Suprapubic skin (tissue), 4 donors: ENCODE data around the gene CATSPERB. TPM values are rescaled to one million over a fixed set of nuclear protein-coding genes. Genes with fewer than 3 reads are reported as not detected.
A peak's percentile ranks its signal among the peaks of the same experiment; 100 is the strongest.

Experiments
- DNase-seq, 2 donors: peaks; one replicate each; pipeline ENCODE4 v3.0.0-alpha.2; 2019; ENCODE audit warnings: low spot score in 2 of 2
- H3K27ac ChIP-seq: fragments of 200-600 bp; sonication (generic); one replicate; pipeline ENCODE4 v1.5.1; 2019
- H3K27me3 ChIP-seq: fragments of 200-600 bp; sonication (generic); one replicate; pipeline ENCODE4 v1.5.1; 2019
- H3K36me3 ChIP-seq: fragments of 200-600 bp; sonication (generic); one replicate; pipeline ENCODE4 v1.5.1; 2019
- H3K4me1 ChIP-seq: fragments of 200-600 bp; sonication (generic); one replicate; pipeline ENCODE4 v1.5.1; 2019
- H3K4me3 ChIP-seq: fragments of 200-600 bp; sonication (generic); one replicate; pipeline ENCODE4 v1.5.1; 2019; ENCODE audit warnings: mild to moderate bottlenecking
- H3K9me3 ChIP-seq: fragments of 200-600 bp; sonication (generic); one replicate; pipeline ENCODE4 v1.5.1; 2019
- CTCF ChIP-seq, 2 donors: fragments of 200-600 bp in 1 of 2; fragments of 450-650 bp in 1 of 2; sonication (generic) in 1 of 2; IDR thresholded peaks; one replicate each; pipeline ENCODE4 v1.5.1; 2016 to 2019; ENCODE audit warnings: antibody characterized with exemption in 2 of 2, mild to moderate bottlenecking in 1 of 2, moderate library complexity in 1 of 2
- EP300 ChIP-seq: sonication (generic); formaldehyde crosslinking; IDR thresholded peaks from one replicate; pipeline ENCODE4 v1.6.1; 2017; ENCODE audit warnings: antibody characterized with exemption
- POLR2A ChIP-seq, 2 donors: fragments of 450-650 bp; IDR thresholded peaks; one replicate each; pipeline ENCODE4 v1.6.1; 2017; ENCODE audit warnings: antibody characterized with exemption in 2 of 2, mild to moderate bottlenecking in 2 of 2, moderate library complexity in 2 of 2
- POLR2AphosphoS5 ChIP-seq, 3 donors: sonication (generic); formaldehyde crosslinking; IDR thresholded peaks; one replicate each; pipeline ENCODE4 v1.6.1; 2017; ENCODE audit warnings: antibody characterized with exemption in 3 of 3
- WGBS: methylation state at CpG from one replicate; pipeline ENCODE4 v1.1.5; 2018; 5-methylcytosine and 5-hydroxymethylcytosine counted together
- total RNA-seq, 4 donors: library from RNA; depleted of rRNA; stranded (reverse); fragments of >200 nt; gene quantifications; one replicate each; pipeline ENCODE4 v1.1.0, GENCODE V29; 2016

CATSPERB gene
- total RNA-seq, 4 donors from 2014 or later = 0.16 to 1.3 (median 0.48) TPM

GRCh38 chr14:91580876-91581577, 150.9 kb downstream of the CATSPERB start:
- H3K27me3 ChIP-seq = peaks cover 28% of the 10 kb centered on the region
- DNase-seq = no peak
- no peak overlapping the region for H3K4me3 ChIP-seq
- TF ChIP-seq EP300 (no peak), POLR2AphosphoS5 (IDR thresholded peaks at IDR 0.05) (no peak)
- WGBS = 49% methylated on average over 8 of the region's 8 CpGs
- no peak overlapping the region for H3K27ac ChIP-seq
- H3K9me3 ChIP-seq = no peaks in the 10 kb centered on the region
- no peaks in the 10 kb centered on the region for H3K4me1 ChIP-seq
- no peaks in the 10 kb centered on the region for H3K36me3 ChIP-seq

DNA sequence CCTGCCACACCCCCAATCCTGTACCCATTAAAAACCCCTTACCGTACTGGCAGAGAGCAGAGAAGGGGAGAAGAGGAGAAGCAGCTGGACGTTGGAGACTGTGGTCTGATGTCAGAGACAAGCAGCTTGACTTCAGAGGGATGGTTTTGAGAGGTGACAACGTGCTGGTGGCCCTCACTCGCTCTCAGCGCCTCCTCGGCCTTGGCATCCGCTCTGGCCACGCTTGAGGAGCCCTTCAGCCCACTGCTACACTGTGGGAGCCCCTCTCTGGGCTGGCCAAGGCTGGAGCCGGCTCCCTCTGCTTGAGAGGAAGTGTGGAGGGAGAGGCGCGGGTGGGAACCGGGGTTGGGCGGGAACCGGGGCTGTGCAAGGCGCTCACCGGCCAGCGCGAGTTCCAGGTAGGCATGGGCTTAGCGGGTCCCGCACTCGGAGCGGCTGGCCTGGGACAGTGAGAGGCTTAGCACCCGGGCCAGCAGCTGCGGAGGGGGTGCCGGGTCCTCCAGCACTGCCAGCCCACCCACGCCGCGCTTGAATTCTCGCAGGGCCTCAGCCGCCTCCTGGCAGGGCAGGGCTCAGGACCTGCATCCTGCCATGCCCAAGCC, 154.2 kb downstream of the CATSPERB start:
- H3K4me1 ChIP-seq = peaks cover 13% of the 10 kb centered on the region
- H3K9me3 ChIP-seq = no peaks in the 10 kb centered on the region
- 87% methylated on average over 16 of the region's 30 CpGs for WGBS
- H3K27me3 ChIP-seq = peaks cover 32% of the 10 kb centered on the region
- no peak overlapping the region for H3K4me3 ChIP-seq
- TF ChIP-seq POLR2AphosphoS5 (IDR thresholded peaks at IDR 0.05) (no peak), POLR2A (IDR thresholded peaks at IDR 0.05) (no peak), CTCF (IDR thresholded peaks at IDR 0.05) (no peak), EP300 (no peak)
- H3K27ac ChIP-seq = no peak overlapping the region
- no peak for DNase-seq
- H3K36me3 ChIP-seq = no peaks in the 10 kb centered on the region

DNA sequence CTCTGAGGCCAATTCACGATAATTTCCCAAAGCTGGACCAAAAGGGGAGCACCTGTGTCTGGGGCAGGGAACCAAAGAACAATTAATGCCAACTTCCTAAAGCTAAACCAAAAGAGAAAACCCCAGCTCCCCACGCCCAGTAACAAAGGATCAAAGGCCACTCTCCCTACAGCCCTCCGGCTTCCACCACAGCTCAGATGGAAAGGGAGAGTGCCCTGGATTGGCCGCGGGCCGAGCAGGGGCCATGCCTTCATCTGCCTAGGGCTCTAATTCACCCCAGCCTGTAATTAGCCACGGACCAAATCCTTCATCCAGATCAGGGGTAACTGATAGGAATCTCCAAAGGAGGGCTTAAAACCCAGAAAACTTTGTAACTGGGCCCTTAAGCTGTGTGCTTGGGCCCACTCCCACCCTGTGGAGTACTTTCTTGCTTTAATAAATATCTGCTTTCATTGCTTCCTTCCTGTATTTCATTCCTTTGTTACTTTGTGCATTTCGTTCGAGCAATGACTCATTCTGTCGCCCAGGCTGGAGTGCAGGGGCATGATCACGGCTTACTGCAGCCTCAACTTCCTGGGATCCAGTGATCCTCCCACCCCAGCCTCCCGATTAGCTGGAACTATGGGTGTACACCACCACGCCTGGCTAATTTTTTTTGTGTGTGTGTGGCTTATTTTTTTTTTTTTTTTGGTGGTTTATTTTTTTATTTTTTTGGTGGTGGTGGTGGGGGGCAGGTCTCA, 156.2 kb downstream of the CATSPERB start:
- H3K27me3 ChIP-seq = peaks cover 16% of the 10 kb centered on the region
- DNase-seq = no peak
- no peak overlapping the region for H3K27ac ChIP-seq
- 59% methylated on average over 13 of the region's 13 CpGs for WGBS
- H3K4me3 ChIP-seq = no peak overlapping the region
- H3K9me3 ChIP-seq = no peaks in the 10 kb centered on the region
- peaks cover 13% of the 10 kb centered on the region for H3K4me1 ChIP-seq
- no peak for TF ChIP-seq POLR2A (IDR thresholded peaks at IDR 0.05)
- no peak for TF ChIP-seq CTCF (IDR thresholded peaks at IDR 0.05)
- no peak for TF ChIP-seq POLR2AphosphoS5 (IDR thresholded peaks at IDR 0.05)
- no peak for TF ChIP-seq EP300
- H3K36me3 ChIP-seq = no peaks in the 10 kb centered on the region

GRCh38 chr14:91573894-91574837, 157.7 kb downstream of the CATSPERB start:
- Histone ChIP-seq H3K4me1 (peaks cover 13% of the 10 kb centered on the region), H3K27ac (no peak overlapping the region)

More at GRCh38 chr14:91573894-91574837, 157.7 kb downstream of the CATSPERB start:
- H3K27me3 ChIP-seq = peaks cover 10% of the 10 kb centered on the region
- no peaks in the 10 kb centered on the region for H3K36me3 ChIP-seq
- DNase-seq = no peak
- WGBS = 8% methylated on average over 14 of the region's 59 CpGs
- TF ChIP-seq CTCF (IDR thresholded peaks at IDR 0.05) (peak in 1 of 2 donors; percentile 8), POLR2AphosphoS5 (IDR thresholded peaks at IDR 0.05) (no peak)
- peak overlapping the region; percentile 41 for H3K4me3 ChIP-seq
- H3K9me3 ChIP-seq = no peaks in the 10 kb centered on the region
